Measurements from ENCODE around the gene NCOA7. TPM values are rescaled to one million over a fixed set of nuclear protein-coding genes. Genes with fewer than 3 reads are reported as not detected.

Gene NCOA7
- total and polyA plus RNA-seq, 9 of the 15 experiments (the other 6 are each of a cell fraction or from before 2014, with no cell fraction given): 5.8 to 14.6 (median 9.3) TPM

- TF ChIP-seq SFPQ (IDR thresholded peaks at IDR 0.05; ENCODE audit: low read depth, low read length) (no peak), NCOA2 (IDR thresholded peaks at IDR 0.05; ENCODE audit: partially characterized antibody in 2 of 2) (no peak), RBM34 (IDR thresholded peaks at IDR 0.05; ENCODE audit: borderline replicate concordance, insufficient read depth, low read length) (no peak), CREM (IDR thresholded peaks at IDR 0.05; ENCODE audit: low read depth) (peak; percentile 65), JUND (IDR thresholded peaks at IDR 0.05; ENCODE audit: borderline replicate concordance, low read depth, low read length) (peak; percentile 49), JUND (tag; IDR thresholded peaks at IDR 0.05; ENCODE audit: borderline replicate concordance, low read depth, low read length) (no peak; the same call in 2 of the 3 replicates), KLF13 (tag; IDR thresholded peaks at IDR 0.05; ENCODE audit: borderline replicate concordance, low read depth) (no peak), NR2C1 (IDR thresholded peaks at IDR 0.05) (no peak), NR2C1 (tag; IDR thresholded peaks at IDR 0.05) (no peak), TBP (optimal IDR thresholded peaks at IDR 0.05; ENCODE audit: low read depth, low read length) (no peak), IFI16 (CRISPR knock-in tag; IDR thresholded peaks at IDR 0.05) (no peak), FOXJ3 (CRISPR knock-in tag; IDR thresholded peaks at IDR 0.05) (no peak), ZNF407 (IDR thresholded peaks at IDR 0.05; ENCODE audit: low read depth) (no peak), BHLHE40 (IDR thresholded peaks at IDR 0.05; ENCODE audit: low read length) (no peak)
- TF ChIP-seq, protein P1, sequence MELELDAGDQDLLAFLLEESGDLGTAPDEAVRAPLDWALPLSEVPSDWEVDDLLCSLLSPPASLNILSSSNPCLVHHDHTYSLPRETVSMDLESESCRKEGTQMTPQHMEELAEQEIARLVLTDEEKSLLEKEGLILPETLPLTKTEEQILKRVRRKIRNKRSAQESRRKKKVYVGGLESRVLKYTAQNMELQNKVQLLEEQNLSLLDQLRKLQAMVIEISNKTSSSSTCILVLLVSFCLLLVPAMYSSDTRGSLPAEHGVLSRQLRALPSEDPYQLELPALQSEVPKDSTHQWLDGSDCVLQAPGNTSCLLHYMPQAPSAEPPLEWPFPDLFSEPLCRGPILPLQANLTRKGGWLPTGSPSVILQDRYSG (tag; conservative IDR thresholded peaks at IDR 0.05; ENCODE audit: low read depth): no peak
- TF ChIP-seq, protein P2, sequence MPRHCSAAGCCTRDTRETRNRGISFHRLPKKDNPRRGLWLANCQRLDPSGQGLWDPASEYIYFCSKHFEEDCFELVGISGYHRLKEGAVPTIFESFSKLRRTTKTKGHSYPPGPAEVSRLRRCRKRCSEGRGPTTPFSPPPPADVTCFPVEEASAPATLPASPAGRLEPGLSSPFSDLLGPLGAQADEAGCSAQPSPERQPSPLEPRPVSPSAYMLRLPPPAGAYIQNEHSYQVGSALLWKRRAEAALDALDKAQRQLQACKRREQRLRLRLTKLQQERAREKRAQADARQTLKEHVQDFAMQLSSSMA (CRISPR knock-in tag; IDR thresholded peaks at IDR 0.05): no peak
Measured at GRCh38 chr6:125759184-125759902, 31.4 kb upstream of the NCOA7 start (continued).
